Karpas-422 (cell line): ENCODE data around the gene IFIT3. TPM values are rescaled to one million over a fixed set of nuclear protein-coding genes. Genes with fewer than 3 reads are reported as not detected.
"Not testable (repeated sequence)": the region's sequence is repeated elsewhere in the genome, so short reads cannot be mapped to it uniquely, and the experiment has no call there.

Experiments
- DNase-seq: peaks from one replicate; pipeline ENCODE4 v3.0.0-alpha.2; 2015
- H2AFZ ChIP-seq: fragments of 200-600 bp; sonication (generic); 2 replicates; pipeline ENCODE4 v1.6.1; 2014; ENCODE audit warnings: antibody characterized with exemption, low read length, mixed read lengths
- H3K27ac ChIP-seq: fragments of 200-600 bp; sonication (generic); 2 replicates; pipeline ENCODE4 v1.5.1; 2014; ENCODE audit warnings: mild to moderate bottlenecking, low read length, moderate library complexity
- H3K27me3 ChIP-seq: fragments of 200-600 bp; sonication (generic); 2 replicates; pipeline ENCODE4 v1.6.1; 2014; ENCODE audit warnings: low read length, mixed read lengths
- H3K36me3 ChIP-seq: fragments of 200-600 bp; sonication (generic); 2 replicates; pipeline ENCODE4 v1.6.1; 2014; ENCODE audit warnings: low read length, mixed read lengths; ENCODE audit not compliant: insufficient read depth
- H3K4me1 ChIP-seq: fragments of 200-600 bp; sonication (generic); 2 replicates; pipeline ENCODE4 v1.6.1; 2014; ENCODE audit warnings: mild to moderate bottlenecking, low read length, mixed read lengths
- H3K4me2 ChIP-seq: fragments of 200-600 bp; sonication (generic); 2 replicates; pipeline ENCODE4 v1.6.1; 2014; ENCODE audit warnings: low read length, low read depth, mild to moderate bottlenecking; ENCODE audit not compliant: poor library complexity, severe bottlenecking
- H3K4me3 ChIP-seq: fragments of 200-600 bp; sonication (generic); 2 replicates; pipeline ENCODE4 v1.5.1; 2014; ENCODE audit warnings: mild to moderate bottlenecking, antibody characterized with exemption, low read length, mixed read lengths
- H3K79me2 ChIP-seq: fragments of 200-600 bp; sonication (generic); 2 replicates; pipeline ENCODE4 v1.6.1; 2014; ENCODE audit warnings: mild to moderate bottlenecking, low read length, mixed read lengths
- H3K9ac ChIP-seq: fragments of 200-600 bp; sonication (generic); 2 replicates; pipeline ENCODE4 v1.6.0; 2014; ENCODE audit warnings: low read length
- H3K9me2 ChIP-seq: fragments of 200-600 bp; sonication (generic), shearing (Covaris generic); replicated peaks from 2 replicates; pipeline ENCODE4 v1.6.0; 2014; ENCODE audit warnings: mild to moderate bottlenecking, low read length, moderate library complexity; ENCODE audit not compliant: insufficient read depth
- H3K9me3 ChIP-seq: fragments of 300-700, 200-600 bp; sonication (generic); 2 replicates; pipeline ENCODE4 v1.6.1; 2014; ENCODE audit warnings: low read length, mixed read lengths
- H4K20me1 ChIP-seq: fragments of 200-600 bp; sonication (generic); 2 replicates; pipeline ENCODE4 v1.6.1; 2014; ENCODE audit warnings: mild to moderate bottlenecking, antibody characterized with exemption, low read length, low read depth; ENCODE audit not compliant: insufficient read depth
- total RNA-seq: library from RNA; depleted of rRNA; stranded (reverse); fragments of >200 nt; shearing (Covaris generic); gene quantifications from 2 replicates; pipeline ENCODE4 v1.2.3, GENCODE V29; 2014; ENCODE audit warnings: low replicate concordance

Gene IFIT3
- total RNA-seq, 1 experiment from 2014 or later: 1.0 TPM

- no peaks in the 10 kb centered on the region for H3K27me3 ChIP-seq
- H3K79me2 ChIP-seq: no peaks in the 10 kb centered on the region
- H3K4me1 ChIP-seq: no peaks in the 10 kb centered on the region
- no peaks in the 10 kb centered on the region for H3K36me3 ChIP-seq
- no peak overlapping the region for H2AFZ ChIP-seq
- H3K27ac ChIP-seq: no peak overlapping the region
- no peak overlapping the region for H3K9ac ChIP-seq
- no peaks in the 10 kb centered on the region for H3K9me3 ChIP-seq
- H3K4me2 ChIP-seq: no peak overlapping the region
- H3K9me2 ChIP-seq: no peaks in the 10 kb centered on the region
- H3K4me3 ChIP-seq: no peak overlapping the region
- H4K20me1 ChIP-seq: no peaks in the 10 kb centered on the region
- no peak for DNase-seq
Measured at GRCh38 chr10:89283936-89284475, 43.8 kb upstream of the IFIT3 start.

- DNase-seq, H2AFZ ChIP-seq, H3K27ac ChIP-seq, H3K9me3 ChIP-seq, H3K9me2 ChIP-seq, H3K36me3 ChIP-seq, H3K27me3 ChIP-seq, H3K4me1 ChIP-seq, H3K79me2 ChIP-seq, H3K9ac ChIP-seq, H3K4me2 ChIP-seq, H3K4me3 ChIP-seq, H4K20me1 ChIP-seq: not testable (repeated sequence)
Measured at GRCh38 chr10:89284711-89285110, 43.1 kb upstream of the IFIT3 start.

- not testable (repeated sequence) for H3K4me2 ChIP-seq, H3K9ac ChIP-seq, H3K27ac ChIP-seq, H3K9me3 ChIP-seq, DNase-seq, H3K27me3 ChIP-seq, H3K4me3 ChIP-seq, H2AFZ ChIP-seq, H3K79me2 ChIP-seq, H3K4me1 ChIP-seq, H4K20me1 ChIP-seq, H3K36me3 ChIP-seq, H3K9me2 ChIP-seq
Measured at GRCh38 chr10:89285303-89285702, 42.5 kb upstream of the IFIT3 start.

GRCh38 chr10:89294721-89295239, 33.0 kb upstream of the IFIT3 start:
- Histone ChIP-seq H3K79me2 (no peaks in the 10 kb centered on the region), H3K9me3 (no peaks in the 10 kb centered on the region), H3K4me3 (no peak overlapping the region), H3K4me1 (no peaks in the 10 kb centered on the region), H2AFZ (no peak overlapping the region), H4K20me1 (no peaks in the 10 kb centered on the region), H3K9ac (no peak overlapping the region), H3K27me3 (no peaks in the 10 kb centered on the region), H3K36me3 (no peaks in the 10 kb centered on the region), H3K4me2 (no peak overlapping the region), H3K27ac (no peak overlapping the region), H3K9me2 (no peaks in the 10 kb centered on the region)
- DNase-seq: no peak

DNA sequence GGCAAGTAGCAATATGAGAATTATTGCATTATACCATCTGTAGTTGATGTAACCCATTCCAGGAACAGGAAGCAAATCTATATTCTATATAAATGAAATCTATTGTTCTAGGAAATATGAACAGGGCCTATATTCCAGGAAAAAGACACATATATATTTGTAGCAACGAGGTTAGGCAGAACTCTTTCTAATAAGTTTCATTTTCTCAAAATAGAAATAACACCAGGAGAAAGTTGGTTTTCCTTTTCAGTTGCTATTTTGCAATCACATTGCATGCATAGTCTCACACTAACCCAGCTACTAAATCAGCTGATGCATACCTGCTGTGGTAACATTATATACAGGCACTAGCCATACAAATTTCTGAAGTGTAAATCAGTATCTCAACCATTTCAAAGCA, 32.2 kb upstream of the IFIT3 start:
- no peak overlapping the region for H3K9ac ChIP-seq
- H4K20me1 ChIP-seq: no peaks in the 10 kb centered on the region
- DNase-seq: no peak
- H3K4me3 ChIP-seq: no peak overlapping the region
- H3K9me3 ChIP-seq: no peaks in the 10 kb centered on the region
- no peak overlapping the region for H3K27ac ChIP-seq
- H3K79me2 ChIP-seq: no peaks in the 10 kb centered on the region
- H3K4me2 ChIP-seq: no peak overlapping the region
- H3K27me3 ChIP-seq: no peaks in the 10 kb centered on the region
- H3K4me1 ChIP-seq: no peaks in the 10 kb centered on the region
- H2AFZ ChIP-seq: no peak overlapping the region
- no peaks in the 10 kb centered on the region for H3K36me3 ChIP-seq
- H3K9me2 ChIP-seq: no peaks in the 10 kb centered on the region

- Histone ChIP-seq H4K20me1 (no peaks in the 10 kb centered on the region), H3K9ac (no peak overlapping the region), H3K27ac (no peak overlapping the region), H3K4me2 (no peak overlapping the region), H3K4me1 (peaks cover 3% of the 10 kb centered on the region), H3K4me3 (no peak overlapping the region), H3K9me3 (no peaks in the 10 kb centered on the region), H3K36me3 (no peaks in the 10 kb centered on the region), H3K79me2 (no peaks in the 10 kb centered on the region), H3K27me3 (no peaks in the 10 kb centered on the region), H2AFZ (no peak overlapping the region), H3K9me2 (no peaks in the 10 kb centered on the region)
- no peak for DNase-seq
Measured at GRCh38 chr10:89296220-89296648, 31.6 kb upstream of the IFIT3 start.

- no peaks in the 10 kb centered on the region for H3K36me3 ChIP-seq
- H2AFZ ChIP-seq: no peak overlapping the region
- no peak overlapping the region for H3K27ac ChIP-seq
- H3K9me2 ChIP-seq: no peaks in the 10 kb centered on the region
- H3K79me2 ChIP-seq: no peaks in the 10 kb centered on the region
- no peaks in the 10 kb centered on the region for H3K27me3 ChIP-seq
- H3K4me1 ChIP-seq: peaks cover 14% of the 10 kb centered on the region
- no peak for DNase-seq
- no peak overlapping the region for H3K4me3 ChIP-seq
- H3K9me3 ChIP-seq: no peaks in the 10 kb centered on the region
- no peak overlapping the region for H3K4me2 ChIP-seq
- H4K20me1 ChIP-seq: no peaks in the 10 kb centered on the region
- no peak overlapping the region for H3K9ac ChIP-seq
Measured at GRCh38 chr10:89297356-89297755, 30.4 kb upstream of the IFIT3 start.

DNA sequence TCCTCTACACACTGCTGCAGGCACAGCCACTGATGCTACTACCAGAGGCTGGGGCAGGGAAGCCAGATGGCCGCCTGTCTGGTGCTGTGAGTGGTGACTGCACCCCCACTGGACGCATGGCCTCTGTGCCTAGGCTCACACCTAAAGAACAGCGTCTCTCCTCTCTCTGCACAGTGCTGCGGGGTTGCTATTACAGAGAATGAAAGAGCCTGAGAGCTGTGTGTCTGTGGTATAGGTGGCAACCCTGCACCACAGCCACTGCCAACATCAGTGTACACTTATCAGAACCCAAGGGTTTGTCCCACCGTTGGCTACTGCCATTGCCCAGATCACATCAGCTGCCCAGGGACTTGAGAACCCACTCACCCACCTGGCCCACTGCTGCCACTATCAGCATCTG, 30.0 kb upstream of the IFIT3 start:
- Histone ChIP-seq H3K9ac (no peak overlapping the region), H3K27ac (no peak overlapping the region), H3K9me3 (no peaks in the 10 kb centered on the region), H3K27me3 (no peaks in the 10 kb centered on the region), H4K20me1 (no peaks in the 10 kb centered on the region), H3K36me3 (no peaks in the 10 kb centered on the region), H3K4me3 (no peak overlapping the region), H3K9me2 (no peaks in the 10 kb centered on the region), H3K4me2 (no peak overlapping the region), H3K79me2 (no peaks in the 10 kb centered on the region), H3K4me1 (peaks cover 18% of the 10 kb centered on the region), H2AFZ (no peak overlapping the region)
- no peak for DNase-seq

DNA sequence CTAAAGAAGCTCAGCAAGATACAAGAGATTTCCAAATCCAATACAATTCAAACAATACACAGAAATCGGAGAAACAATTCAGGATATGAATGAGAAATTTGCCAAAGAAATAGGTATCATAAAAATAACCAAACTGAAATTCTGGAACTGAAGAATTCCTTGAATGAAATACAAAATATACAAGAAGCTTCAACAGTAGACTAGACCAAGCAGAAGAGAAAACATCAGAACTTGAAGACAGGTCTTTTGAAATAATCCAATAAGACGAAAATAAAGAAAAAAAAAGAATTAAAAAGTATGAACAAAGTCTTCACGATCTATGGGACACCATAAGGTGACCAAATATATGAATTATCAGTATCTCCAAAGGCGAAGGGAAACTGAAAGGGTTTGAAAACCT, 28.8 kb upstream of the IFIT3 start:
- H3K4me1 ChIP-seq: peaks cover 22% of the 10 kb centered on the region
- H3K4me3 ChIP-seq: no peak overlapping the region
- H3K79me2 ChIP-seq: no peaks in the 10 kb centered on the region
- H3K9me2 ChIP-seq: no peaks in the 10 kb centered on the region
- no peaks in the 10 kb centered on the region for H4K20me1 ChIP-seq
- no peaks in the 10 kb centered on the region for H3K36me3 ChIP-seq
- H2AFZ ChIP-seq: no peak overlapping the region
- no peak for DNase-seq
- H3K27me3 ChIP-seq: no peaks in the 10 kb centered on the region
- no peaks in the 10 kb centered on the region for H3K9me3 ChIP-seq
- H3K9ac ChIP-seq: no peak overlapping the region
- H3K4me2 ChIP-seq: no peak overlapping the region
- no peak overlapping the region for H3K27ac ChIP-seq
